ENCODE measurements around the gene GUSB. TPM values are rescaled to one million over a fixed set of nuclear protein-coding genes. Genes with fewer than 3 reads are reported as not detected.

Gene GUSB
- total RNA-seq (2021) = 40.8 to 45.4 TPM (median 42.3 TPM) in 3 replicates
- percentile 67 among the genes with signal in this experiment for Bru-seq, nascent RNA
- long read RNA-seq, experiment 1, transcript GUSB-201 (12 exons, 2,300 nt) = major isoform, 55 of 182 reads
- long read RNA-seq, experiment 1, partial matches to known transcripts = 8 of 182 reads
- long read RNA-seq, experiment 1, other reads (novel, unspliced or antisense) = 118 of 182 reads
- long read RNA-seq, experiment 2, partial matches to known transcripts = 18 of 56 reads
- long read RNA-seq, experiment 2, other reads (novel, unspliced or antisense) = 33 of 56 reads
- long read RNA-seq, experiment 3, transcript GUSB-201 (12 exons, 2,300 nt) = major isoform, 8 of 70 reads
- long read RNA-seq, experiment 3, partial matches to known transcripts = 5 of 70 reads
- long read RNA-seq, experiment 3, other reads (novel, unspliced or antisense) = 57 of 70 reads

DNA sequence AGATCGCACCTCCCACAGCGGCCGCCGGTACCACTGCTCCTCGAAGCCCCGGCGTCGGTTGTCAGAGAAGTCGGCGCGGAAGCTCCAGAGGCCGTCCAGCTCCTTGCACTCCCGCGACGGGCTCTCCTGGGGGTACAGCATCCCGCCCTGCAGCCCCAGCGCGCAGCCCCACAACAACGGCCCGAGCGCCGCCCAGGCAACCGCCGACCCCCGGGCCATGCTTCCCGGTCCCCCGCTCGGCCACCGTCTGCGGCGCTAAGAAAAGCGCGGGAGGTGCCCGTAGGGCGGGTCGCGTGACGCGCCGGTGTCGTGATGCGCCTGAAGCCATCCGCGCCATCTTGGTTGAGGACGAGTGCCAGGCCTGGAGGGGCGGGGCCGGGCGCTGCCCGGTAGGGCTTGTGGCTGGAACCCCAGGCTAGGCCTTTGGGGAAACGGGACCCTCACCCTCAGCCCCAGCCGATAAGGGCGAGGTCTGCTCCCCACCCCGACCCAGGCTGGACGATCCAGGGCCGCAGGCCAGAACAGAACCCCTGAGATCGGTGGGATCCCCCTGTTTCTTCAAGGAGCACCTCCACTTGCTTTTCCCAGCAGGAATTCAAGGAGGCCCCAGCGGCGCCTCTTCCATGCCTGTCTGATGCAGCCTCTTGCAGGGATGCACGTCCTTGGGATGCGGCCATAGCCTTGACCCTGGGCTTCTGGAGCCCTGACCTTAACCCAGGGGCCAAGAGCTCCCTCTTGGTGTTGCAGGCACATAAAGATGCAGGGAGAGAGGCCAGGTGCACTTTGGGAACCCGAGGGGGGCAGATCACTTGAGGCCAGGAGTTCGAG, at the start of gene GUSB:
TSS of gene GUSB (minus strand) at position 249 of the 828 bp plus-strand sequence. CDS start at position 219, 30 bp downstream.
- no peaks in the 10 kb centered on the region for H3K27me3 Mint-ChIP-seq (ENCODE audit: low read depth)
- CTCF ChIA-PET = interaction anchor here (0.5 kb wide), 1 partner anchor 39 kb away, joined by 3 read pairs; no protein-coding TSS in a partner anchor
- peak within 1 kb of the TSS; percentile 41; the same call in 1 of the 2 replicates for H3K27ac Mint-ChIP-seq
- TF ChIP-seq, protein P1, sequence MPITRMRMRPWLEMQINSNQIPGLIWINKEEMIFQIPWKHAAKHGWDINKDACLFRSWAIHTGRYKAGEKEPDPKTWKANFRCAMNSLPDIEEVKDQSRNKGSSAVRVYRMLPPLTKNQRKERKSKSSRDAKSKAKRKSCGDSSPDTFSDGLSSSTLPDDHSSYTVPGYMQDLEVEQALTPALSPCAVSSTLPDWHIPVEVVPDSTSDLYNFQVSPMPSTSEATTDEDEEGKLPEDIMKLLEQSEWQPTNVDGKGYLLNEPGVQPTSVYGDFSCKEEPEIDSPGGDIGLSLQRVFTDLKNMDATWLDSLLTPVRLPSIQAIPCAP (CRISPR knock-in tag; IDR thresholded peaks at IDR 0.05) = peak; percentile 67; the same call in 1 of the 2 replicates
- TF ChIP-seq SOX15 (CRISPR knock-in tag; IDR thresholded peaks at IDR 0.05) = no peak
- peak; percentile 37; the same call in 1 of the 2 replicates for TF ChIP-seq TEAD4 (CRISPR knock-in tag; IDR thresholded peaks at IDR 0.05)
- peak; percentile 41; the same call in 1 of the 2 replicates for TF ChIP-seq ZNF219 (CRISPR knock-in tag; IDR thresholded peaks at IDR 0.05; ENCODE audit: borderline replicate concordance)
- peak; percentile 95 for TF ChIP-seq HMGXB4 (CRISPR knock-in tag; IDR thresholded peaks at IDR 0.05)
- TF ChIP-seq IRF2 (CRISPR knock-in tag; IDR thresholded peaks at IDR 0.05; ENCODE audit: borderline replicate concordance, low read depth) = no peak; the same call in 1 of the 2 replicates
- TF ChIP-seq, protein P2, sequence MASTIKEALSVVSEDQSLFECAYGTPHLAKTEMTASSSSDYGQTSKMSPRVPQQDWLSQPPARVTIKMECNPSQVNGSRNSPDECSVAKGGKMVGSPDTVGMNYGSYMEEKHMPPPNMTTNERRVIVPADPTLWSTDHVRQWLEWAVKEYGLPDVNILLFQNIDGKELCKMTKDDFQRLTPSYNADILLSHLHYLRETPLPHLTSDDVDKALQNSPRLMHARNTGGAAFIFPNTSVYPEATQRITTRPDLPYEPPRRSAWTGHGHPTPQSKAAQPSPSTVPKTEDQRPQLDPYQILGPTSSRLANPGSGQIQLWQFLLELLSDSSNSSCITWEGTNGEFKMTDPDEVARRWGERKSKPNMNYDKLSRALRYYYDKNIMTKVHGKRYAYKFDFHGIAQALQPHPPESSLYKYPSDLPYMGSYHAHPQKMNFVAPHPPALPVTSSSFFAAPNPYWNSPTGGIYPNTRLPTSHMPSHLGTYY (CRISPR knock-in tag; IDR thresholded peaks at IDR 0.05) = 0 out of 2 replicates have a peak, but pooled peaks have one; percentile 34
- TF ChIP-seq, protein P3, sequence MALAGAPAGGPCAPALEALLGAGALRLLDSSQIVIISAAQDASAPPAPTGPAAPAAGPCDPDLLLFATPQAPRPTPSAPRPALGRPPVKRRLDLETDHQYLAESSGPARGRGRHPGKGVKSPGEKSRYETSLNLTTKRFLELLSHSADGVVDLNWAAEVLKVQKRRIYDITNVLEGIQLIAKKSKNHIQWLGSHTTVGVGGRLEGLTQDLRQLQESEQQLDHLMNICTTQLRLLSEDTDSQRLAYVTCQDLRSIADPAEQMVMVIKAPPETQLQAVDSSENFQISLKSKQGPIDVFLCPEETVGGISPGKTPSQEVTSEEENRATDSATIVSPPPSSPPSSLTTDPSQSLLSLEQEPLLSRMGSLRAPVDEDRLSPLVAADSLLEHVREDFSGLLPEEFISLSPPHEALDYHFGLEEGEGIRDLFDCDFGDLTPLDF (CRISPR knock-in tag; IDR thresholded peaks at IDR 0.05) = peak; percentile 89
- TF ChIP-seq ZMAT4 (CRISPR knock-in tag; IDR thresholded peaks at IDR 0.05) = no peak
- TF ChIP-seq, protein P4, sequence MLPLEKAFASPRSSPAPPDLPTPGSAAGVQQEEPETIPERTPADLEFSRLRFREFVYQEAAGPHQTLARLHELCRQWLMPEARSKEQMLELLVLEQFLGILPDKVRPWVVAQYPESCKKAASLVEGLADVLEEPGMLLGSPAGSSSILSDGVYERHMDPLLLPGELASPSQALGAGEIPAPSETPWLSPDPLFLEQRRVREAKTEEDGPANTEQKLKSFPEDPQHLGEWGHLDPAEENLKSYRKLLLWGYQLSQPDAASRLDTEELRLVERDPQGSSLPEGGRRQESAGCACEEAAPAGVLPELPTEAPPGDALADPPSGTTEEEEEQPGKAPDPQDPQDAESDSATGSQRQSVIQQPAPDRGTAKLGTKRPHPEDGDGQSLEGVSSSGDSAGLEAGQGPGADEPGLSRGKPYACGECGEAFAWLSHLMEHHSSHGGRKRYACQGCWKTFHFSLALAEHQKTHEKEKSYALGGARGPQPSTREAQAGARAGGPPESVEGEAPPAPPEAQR (CRISPR knock-in tag; IDR thresholded peaks at IDR 0.05) = no peak
- TF ChIP-seq, protein P5, sequence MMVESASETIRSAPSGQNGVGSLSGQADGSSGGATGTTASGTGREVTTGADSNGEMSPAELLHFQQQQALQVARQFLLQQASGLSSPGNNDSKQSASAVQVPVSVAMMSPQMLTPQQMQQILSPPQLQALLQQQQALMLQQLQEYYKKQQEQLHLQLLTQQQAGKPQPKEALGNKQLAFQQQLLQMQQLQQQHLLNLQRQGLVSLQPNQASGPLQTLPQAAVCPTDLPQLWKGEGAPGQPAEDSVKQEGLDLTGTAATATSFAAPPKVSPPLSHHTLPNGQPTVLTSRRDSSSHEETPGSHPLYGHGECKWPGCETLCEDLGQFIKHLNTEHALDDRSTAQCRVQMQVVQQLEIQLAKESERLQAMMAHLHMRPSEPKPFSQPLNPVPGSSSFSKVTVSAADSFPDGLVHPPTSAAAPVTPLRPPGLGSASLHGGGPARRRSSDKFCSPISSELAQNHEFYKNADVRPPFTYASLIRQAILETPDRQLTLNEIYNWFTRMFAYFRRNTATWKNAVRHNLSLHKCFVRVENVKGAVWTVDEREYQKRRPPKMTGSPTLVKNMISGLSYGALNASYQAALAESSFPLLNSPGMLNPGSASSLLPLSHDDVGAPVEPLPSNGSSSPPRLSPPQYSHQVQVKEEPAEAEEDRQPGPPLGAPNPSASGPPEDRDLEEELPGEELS (CRISPR knock-in tag; IDR thresholded peaks at IDR 0.05) = peak; percentile 93
- TF ChIP-seq ARID4B (CRISPR knock-in tag; IDR thresholded peaks at IDR 0.05; ENCODE audit: borderline replicate concordance) = peak; percentile 96; the same call in 1 of the 2 replicates
- TF ChIP-seq FOXK1 (CRISPR knock-in tag; IDR thresholded peaks at IDR 0.05) = peak; percentile 94
- peak; percentile 79; the same call in 1 of the 2 replicates for TF ChIP-seq SMAD3 (CRISPR knock-in tag; IDR thresholded peaks at IDR 0.05; ENCODE audit: borderline replicate concordance)
- peak; percentile 90 for TF ChIP-seq ZBTB43 (CRISPR knock-in tag; IDR thresholded peaks at IDR 0.05)
- peak; percentile 80 for TF ChIP-seq ESRRA (CRISPR knock-in tag; IDR thresholded peaks at IDR 0.05; ENCODE audit: borderline replicate concordance)
- TF ChIP-seq ATF1 (CRISPR knock-in tag; IDR thresholded peaks at IDR 0.05) = peak; percentile 85; the same call in 1 of the 2 replicates
- peak; percentile 74; the same call in 1 of the 2 replicates for TF ChIP-seq TP53 (CRISPR knock-in tag; IDR thresholded peaks at IDR 0.05)

More for the DNA sequence above, at the start of gene GUSB:
- no peaks in the 10 kb centered on the region for H3K9me3 Mint-ChIP-seq
- POLR2A ChIA-PET = interaction anchor here (1.0 kb wide), 1 partner anchor 511 kb away, joined by 3 read pairs; no protein-coding TSS in a partner anchor
- no peaks in the 10 kb centered on the region; the same call in 1 of the 2 replicates for H3K4me1 Mint-ChIP-seq
- H3K4me3 Mint-ChIP-seq = peak within 1 kb of the TSS; percentile 67
- H3K36me3 Mint-ChIP-seq = peaks cover 7% of the 10 kb centered on the region; the same call in 1 of the 2 replicates
- DNase-seq (ENCODE audit: low spot score) = peak; percentile 95
- peak; percentile 95 for ATAC-seq
